HepG2 (cell line): Measurements from ENCODE around the gene SVOP. TPM values are rescaled to one million over a fixed set of nuclear protein-coding genes. Genes with fewer than 3 reads are reported as not detected.
A peak's percentile ranks its signal among the peaks of the same experiment; 100 is the strongest.

Experiments
- BRF2 ChIP-seq: sonication (generic); formaldehyde crosslinking; IDR thresholded peaks from 2 replicates; pipeline ENCODE4 v1.8.1; 2022; ENCODE audit warnings: mild to moderate bottlenecking, missing genetic modification reagents
- CAMTA2 ChIP-seq: sonication (generic); formaldehyde crosslinking; IDR thresholded peaks from 2 replicates; pipeline ENCODE4 v1.4.0; 2020; ENCODE audit warnings: mild to moderate bottlenecking, missing genetic modification reagents, borderline replicate concordance
- FOXA1 ChIP-seq, 2 experiments: fragments of 450-650 bp in 1 of 2; sonication (generic) in 1 of 2; formaldehyde crosslinking in 1 of 2; IDR thresholded peaks; 2 replicates each; pipeline versions ENCODE4 v1.4.0 to v1.6.1; 2016 to 2020; ENCODE audit warnings: missing genetic modification reagents in 1 of 2
- GZF1 ChIP-seq: sonication (generic); formaldehyde crosslinking; IDR thresholded peaks from 2 replicates; pipeline ENCODE4 v1.5.1; 2020; ENCODE audit warnings: mild to moderate bottlenecking, missing genetic modification reagents
- HNF4G ChIP-seq, 2 experiments: sonication (generic) in 1 of 2; formaldehyde crosslinking in 1 of 2; IDR thresholded peaks; 2 replicates each; pipeline versions ENCODE4 v1.4.0 to v1.6.1; 2011 to 2020; ENCODE audit warnings: borderline replicate concordance in 2 of 2, low read depth in 2 of 2, mild to moderate bottlenecking in 2 of 2, low read length in 1 of 2, missing genetic modification reagents in 1 of 2, moderate library complexity in 1 of 2
- HOXA9 ChIP-seq: sonication (generic); formaldehyde crosslinking; IDR thresholded peaks from 2 replicates; pipeline ENCODE4 v1.8.1; 2022; ENCODE audit warnings: missing genetic modification reagents, mild to moderate bottlenecking, moderate library complexity, borderline replicate concordance
- IRX3 ChIP-seq: sonication (generic); formaldehyde crosslinking; IDR thresholded peaks from 2 replicates; pipeline ENCODE4 v1.8.1; 2023; ENCODE audit warnings: mild to moderate bottlenecking, low read depth, missing genetic modification reagents, borderline replicate concordance
- KAT2B ChIP-seq: fragments of 150-350 bp; IDR thresholded peaks from 2 replicates; pipeline ENCODE4 v1.6.1; 2014; ENCODE audit warnings: low read depth, low read length, borderline replicate concordance
- NCOA1 ChIP-seq: sonication (generic); formaldehyde crosslinking; IDR thresholded peaks from 2 replicates; pipeline ENCODE4 v1.9.0; 2021; ENCODE audit warnings: missing genetic modification reagents
- PHF21A ChIP-seq: sonication (generic); formaldehyde crosslinking; IDR thresholded peaks from 2 replicates; pipeline ENCODE4 v1.5.0; 2020; ENCODE audit warnings: mild to moderate bottlenecking, missing genetic modification reagents
- SRF ChIP-seq: IDR thresholded peaks from 2 replicates; pipeline ENCODE4 v1.6.1; 2011; ENCODE audit warnings: mild to moderate bottlenecking, low read depth, low read length, moderate library complexity
- ZNF30 ChIP-seq: sonication (generic); formaldehyde crosslinking; IDR thresholded peaks from 2 replicates; pipeline ENCODE4 v1.5.0; 2020; ENCODE audit warnings: mild to moderate bottlenecking, missing genetic modification reagents
- ZNF546 ChIP-seq: sonication (generic); formaldehyde crosslinking; conservative IDR thresholded peaks from 2 replicates; pipeline ENCODE4 v1.8.1; 2023; ENCODE audit warnings: mild to moderate bottlenecking, missing genetic modification reagents
- polyA plus RNA-seq, 8 experiments: library from polyadenylated mRNA; depleted of rRNA in 3 of 8; stranded (reverse) in 7 of 8; unstranded in 1 of 8; fragments of >200 nt; fragmentation: Illumina TruSeq in 4 of 8; extraction: Trizol in 4 of 8; gene quantifications; 2 replicates each; pipeline versions ENCODE4 v1.2.1 to v1.2.3, GENCODE V29; 2011 to 2016; ENCODE audit warnings: low read depth in 4 of 8, missing spikeins in 1 of 8, mixed read lengths in 1 of 8; ENCODE audit not compliant: insufficient read depth in 1 of 8
- total RNA-seq, 5 experiments: library from RNA; depleted of rRNA; stranded (reverse); fragments of >200 nt; fragmentation: Illumina TruSeq; extraction: Trizol; gene quantifications; 2 replicates each; pipeline ENCODE4 v1.2.3, GENCODE V29; 2016; ENCODE audit warnings: low read depth in 1 of 5
- TF ChIP-seq, protein P1 (sequence below): sonication (generic); formaldehyde crosslinking; conservative IDR thresholded peaks from 2 replicates; pipeline ENCODE4 v1.5.0; 2020; ENCODE audit warnings: missing genetic modification reagents
- TF ChIP-seq, protein P2 (sequence below): sonication (generic); formaldehyde crosslinking; conservative IDR thresholded peaks from 2 replicates; pipeline ENCODE4 v1.8.0; 2022; ENCODE audit warnings: low read depth, missing genetic modification reagents
- TF ChIP-seq, protein P3 (sequence below): sonication (generic); formaldehyde crosslinking; IDR thresholded peaks from 2 replicates; pipeline ENCODE4 v1.4.0; 2020; ENCODE audit warnings: low read depth, missing genetic modification reagents
- TF ChIP-seq, protein P4 (sequence below): sonication (generic); formaldehyde crosslinking; IDR thresholded peaks from 2 replicates; pipeline ENCODE4 v1.4.0; 2020; ENCODE audit warnings: missing genetic modification reagents

The SVOP gene
- total and polyA plus RNA-seq, 2 of the 13 experiments (the other 11 are each of a cell fraction or from before 2014, with no cell fraction given) = not detected

- peak; percentile 87 for TF ChIP-seq PHF21A (CRISPR knock-in tag)
- TF ChIP-seq CAMTA2 (CRISPR knock-in tag) = peak; percentile 54; the same call in 1 of the 2 replicates
- TF ChIP-seq HOXA9 (CRISPR knock-in tag) = 0 out of 2 replicates have a peak, but pooled peaks have one; percentile 47
- peak; percentile 38; the same call in 1 of the 2 replicates for TF ChIP-seq BRF2
- no peak for TF ChIP-seq FOXA1 (IDR thresholded peaks at IDR 0.05)
- 0 out of 2 replicates have a peak, but pooled peaks have one; percentile 51 for TF ChIP-seq FOXA1 (CRISPR knock-in tag; IDR thresholded peaks at IDR 0.05)
- TF ChIP-seq ZNF546 = no peak
- TF ChIP-seq, protein P1, sequence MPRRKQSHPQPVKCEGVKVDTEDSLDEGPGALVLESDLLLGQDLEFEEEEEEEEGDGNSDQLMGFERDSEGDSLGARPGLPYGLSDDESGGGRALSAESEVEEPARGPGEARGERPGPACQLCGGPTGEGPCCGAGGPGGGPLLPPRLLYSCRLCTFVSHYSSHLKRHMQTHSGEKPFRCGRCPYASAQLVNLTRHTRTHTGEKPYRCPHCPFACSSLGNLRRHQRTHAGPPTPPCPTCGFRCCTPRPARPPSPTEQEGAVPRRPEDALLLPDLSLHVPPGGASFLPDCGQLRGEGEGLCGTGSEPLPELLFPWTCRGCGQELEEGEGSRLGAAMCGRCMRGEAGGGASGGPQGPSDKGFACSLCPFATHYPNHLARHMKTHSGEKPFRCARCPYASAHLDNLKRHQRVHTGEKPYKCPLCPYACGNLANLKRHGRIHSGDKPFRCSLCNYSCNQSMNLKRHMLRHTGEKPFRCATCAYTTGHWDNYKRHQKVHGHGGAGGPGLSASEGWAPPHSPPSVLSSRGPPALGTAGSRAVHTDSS (CRISPR knock-in tag) = no peak
- TF ChIP-seq, protein P2, sequence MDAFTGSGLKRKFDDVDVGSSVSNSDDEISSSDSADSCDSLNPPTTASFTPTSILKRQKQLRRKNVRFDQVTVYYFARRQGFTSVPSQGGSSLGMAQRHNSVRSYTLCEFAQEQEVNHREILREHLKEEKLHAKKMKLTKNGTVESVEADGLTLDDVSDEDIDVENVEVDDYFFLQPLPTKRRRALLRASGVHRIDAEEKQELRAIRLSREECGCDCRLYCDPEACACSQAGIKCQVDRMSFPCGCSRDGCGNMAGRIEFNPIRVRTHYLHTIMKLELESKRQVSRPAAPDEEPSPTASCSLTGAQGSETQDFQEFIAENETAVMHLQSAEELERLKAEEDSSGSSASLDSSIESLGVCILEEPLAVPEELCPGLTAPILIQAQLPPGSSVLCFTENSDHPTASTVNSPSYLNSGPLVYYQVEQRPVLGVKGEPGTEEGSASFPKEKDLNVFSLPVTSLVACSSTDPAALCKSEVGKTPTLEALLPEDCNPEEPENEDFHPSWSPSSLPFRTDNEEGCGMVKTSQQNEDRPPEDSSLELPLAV = no peak
- TF ChIP-seq, protein P3, sequence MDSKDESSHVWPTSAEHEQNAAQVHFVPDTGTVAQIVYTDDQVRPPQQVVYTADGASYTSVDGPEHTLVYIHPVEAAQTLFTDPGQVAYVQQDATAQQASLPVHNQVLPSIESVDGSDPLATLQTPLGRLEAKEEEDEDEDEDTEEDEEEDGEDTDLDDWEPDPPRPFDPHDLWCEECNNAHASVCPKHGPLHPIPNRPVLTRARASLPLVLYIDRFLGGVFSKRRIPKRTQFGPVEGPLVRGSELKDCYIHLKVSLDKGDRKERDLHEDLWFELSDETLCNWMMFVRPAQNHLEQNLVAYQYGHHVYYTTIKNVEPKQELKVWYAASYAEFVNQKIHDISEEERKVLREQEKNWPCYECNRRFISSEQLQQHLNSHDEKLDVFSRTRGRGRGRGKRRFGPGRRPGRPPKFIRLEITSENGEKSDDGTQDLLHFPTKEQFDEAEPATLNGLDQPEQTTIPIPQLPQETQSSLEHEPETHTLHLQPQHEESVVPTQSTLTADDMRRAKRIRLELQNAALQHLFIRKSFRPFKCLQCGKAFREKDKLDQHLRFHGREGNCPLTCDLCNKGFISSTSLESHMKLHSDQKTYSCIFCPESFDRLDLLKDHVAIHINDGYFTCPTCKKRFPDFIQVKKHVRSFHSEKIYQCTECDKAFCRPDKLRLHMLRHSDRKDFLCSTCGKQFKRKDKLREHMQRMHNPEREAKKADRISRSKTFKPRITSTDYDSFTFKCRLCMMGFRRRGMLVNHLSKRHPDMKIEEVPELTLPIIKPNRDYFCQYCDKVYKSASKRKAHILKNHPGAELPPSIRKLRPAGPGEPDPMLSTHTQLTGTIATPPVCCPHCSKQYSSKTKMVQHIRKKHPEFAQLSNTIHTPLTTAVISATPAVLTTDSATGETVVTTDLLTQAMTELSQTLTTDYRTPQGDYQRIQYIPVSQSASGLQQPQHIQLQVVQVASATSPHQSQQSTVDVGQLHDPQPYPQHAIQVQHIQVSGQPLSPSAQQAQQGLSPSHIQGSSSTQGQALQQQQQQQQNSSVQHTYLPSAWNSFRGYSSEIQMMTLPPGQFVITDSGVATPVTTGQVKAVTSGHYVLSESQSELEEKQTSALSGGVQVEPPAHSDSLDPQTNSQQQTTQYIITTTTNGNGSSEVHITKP (CRISPR knock-in tag) = 0 out of 2 replicates have a peak, but pooled peaks have one; percentile 41
- TF ChIP-seq ZNF30 (CRISPR knock-in tag) = no peak
- peak; percentile 85 for TF ChIP-seq SRF
- TF ChIP-seq, protein P4, sequence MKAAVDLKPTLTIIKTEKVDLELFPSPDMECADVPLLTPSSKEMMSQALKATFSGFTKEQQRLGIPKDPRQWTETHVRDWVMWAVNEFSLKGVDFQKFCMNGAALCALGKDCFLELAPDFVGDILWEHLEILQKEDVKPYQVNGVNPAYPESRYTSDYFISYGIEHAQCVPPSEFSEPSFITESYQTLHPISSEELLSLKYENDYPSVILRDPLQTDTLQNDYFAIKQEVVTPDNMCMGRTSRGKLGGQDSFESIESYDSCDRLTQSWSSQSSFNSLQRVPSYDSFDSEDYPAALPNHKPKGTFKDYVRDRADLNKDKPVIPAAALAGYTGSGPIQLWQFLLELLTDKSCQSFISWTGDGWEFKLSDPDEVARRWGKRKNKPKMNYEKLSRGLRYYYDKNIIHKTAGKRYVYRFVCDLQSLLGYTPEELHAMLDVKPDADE (CRISPR knock-in tag) = no peak
- TF ChIP-seq NCOA1 (CRISPR knock-in tag) = no peak
- TF ChIP-seq GZF1 = no peak
- no peak for TF ChIP-seq KAT2B
- TF ChIP-seq HNF4G (IDR thresholded peaks at IDR 0.05; ENCODE audit: borderline replicate concordance, low read depth, low read length) = peak; percentile 48; the same call in 1 of the 2 replicates
- no peak for TF ChIP-seq HNF4G (CRISPR knock-in tag; IDR thresholded peaks at IDR 0.05; ENCODE audit: borderline replicate concordance, low read depth)
- TF ChIP-seq IRX3 (CRISPR knock-in tag) = no peak
Observed at GRCh38 chr12:109052414-109053323, 31.8 kb upstream of the SVOP start, which contains the start of gene USP30 (continued).
